GM12878 (cell line): Measurements from ENCODE around the gene DNAJC5.
A peak's percentile ranks its signal among the peaks of the same experiment; 100 is the strongest.

ENCODE experiments used
- BHLHE40 ChIP-seq, 2 experiments: fragments of 450-650 bp in 1 of 2; IDR thresholded peaks; 2 replicates each; pipeline ENCODE4 v1.6.1; 2011 to 2017; ENCODE audit warnings: low read depth in 2 of 2, borderline replicate concordance in 1 of 2, improper control_type of control experiment in 1 of 2, low read length in 1 of 2, mild to moderate bottlenecking in 1 of 2
- CEBPB ChIP-seq, 2 experiments: fragments of 150-350 bp in 1 of 2; IDR thresholded peaks; 2 replicates each; pipeline ENCODE4 v1.6.1; 2012 to 2014; ENCODE audit warnings: low read depth in 2 of 2, low read length in 2 of 2, borderline replicate concordance in 1 of 2, inconsistent platforms in 1 of 2
- CTCF ChIP-seq, 3 experiments: IDR thresholded peaks in 2 of 3; conservative IDR thresholded peaks in 1 of 3; 2 replicates each; pipeline ENCODE4 v1.5.1; 2011; ENCODE audit warnings: low read depth in 3 of 3, low read length in 3 of 3, mild to moderate bottlenecking in 3 of 3, control low read depth in 2 of 3, moderate library complexity in 2 of 3, inconsistent platforms in 1 of 3, mixed read lengths in 1 of 3; ENCODE audit not compliant: control insufficient read depth in 2 of 3, insufficient read depth in 1 of 3; ENCODE audit errors: extremely low read depth in 1 of 3
- EP300 ChIP-seq, 2 experiments: fragments of 150-350 bp in 1 of 2; IDR thresholded peaks; 2 replicates each; pipeline ENCODE4 v1.6.1; 2011 to 2012; ENCODE audit warnings: low read depth in 2 of 2, low read length in 2 of 2, borderline replicate concordance in 1 of 2, improper control_type of control experiment in 1 of 2, inconsistent platforms in 1 of 2; ENCODE audit not compliant: control insufficient read depth in 1 of 2
- ETV6 ChIP-seq, 2 experiments: fragments of 450-650 bp in 1 of 2; IDR thresholded peaks in 1 of 2; conservative IDR thresholded peaks in 1 of 2; 2 replicates each; pipeline ENCODE4 v1.6.1; 2014; ENCODE audit warnings: antibody characterized with exemption in 1 of 2, borderline replicate concordance in 1 of 2, low read depth in 1 of 2, mild to moderate bottlenecking in 1 of 2, moderate library complexity in 1 of 2
- EZH2 ChIP-seq: IDR thresholded peaks from 2 replicates; pipeline ENCODE4 v1.6.1; 2012; ENCODE audit warnings: low read depth, mild to moderate bottlenecking, control low read depth, inconsistent platforms, low read length, borderline replicate concordance; ENCODE audit not compliant: control insufficient read depth
- JUNB ChIP-seq: IDR thresholded peaks from 2 replicates; pipeline ENCODE4 v1.6.1; 2016; ENCODE audit warnings: antibody characterized with exemption, mild to moderate bottlenecking
- POLR2AphosphoS5 ChIP-seq: IDR thresholded peaks from 2 replicates; pipeline ENCODE4 v1.6.1; 2011; ENCODE audit warnings: mild to moderate bottlenecking, low read length, inconsistent platforms
- TF ChIP-seq, protein P1 (sequence below): IDR thresholded peaks from 2 replicates; pipeline ENCODE4 v1.6.1; 2012; ENCODE audit warnings: mild to moderate bottlenecking, low read depth, low read length

DNA sequence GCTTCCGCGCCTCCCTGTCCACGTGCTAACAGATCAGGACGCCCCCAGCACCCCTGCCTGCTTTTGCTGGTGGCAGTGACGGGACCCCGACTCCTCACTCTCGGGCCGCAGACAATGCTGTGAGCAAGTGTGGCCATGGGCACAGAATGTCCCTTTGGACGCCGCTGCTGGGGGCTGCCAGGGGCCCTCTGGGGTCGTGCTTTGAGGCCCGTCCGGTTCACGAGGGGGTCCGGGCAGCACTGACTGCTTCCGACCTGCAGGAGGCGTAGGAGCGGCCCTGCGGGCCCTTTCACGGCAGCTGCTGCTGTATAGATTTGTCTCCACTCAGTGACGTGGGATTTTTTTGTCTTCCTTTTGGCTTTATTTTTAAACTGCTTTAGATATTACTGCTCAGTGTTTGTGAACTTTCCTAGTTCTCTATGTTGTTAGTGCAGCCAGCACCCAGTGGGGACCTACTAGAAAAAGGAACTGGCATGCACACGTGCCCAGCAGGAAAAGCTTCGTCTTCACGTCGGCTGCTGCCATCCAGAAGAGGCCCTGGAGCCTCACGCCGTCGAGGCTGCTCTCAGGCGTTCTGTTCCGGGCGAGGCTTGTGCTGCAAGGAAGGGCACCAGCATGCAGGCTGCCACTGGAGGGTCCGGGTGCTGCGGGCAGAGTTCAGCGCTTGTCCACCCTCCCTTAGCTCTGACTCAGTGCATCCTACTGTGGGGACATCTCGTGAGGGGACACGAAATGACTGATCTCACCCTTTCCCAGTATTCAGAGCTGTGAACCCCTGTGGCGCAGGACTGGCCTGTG is 39.5 kb downstream of the DNAJC5 start:
- no peak for TF ChIP-seq CEBPB (IDR thresholded peaks at IDR 0.05; ENCODE audit: borderline replicate concordance in 1 of 2, low read depth in 2 of 2, low read length in 2 of 2)
- TF ChIP-seq, protein P1, sequence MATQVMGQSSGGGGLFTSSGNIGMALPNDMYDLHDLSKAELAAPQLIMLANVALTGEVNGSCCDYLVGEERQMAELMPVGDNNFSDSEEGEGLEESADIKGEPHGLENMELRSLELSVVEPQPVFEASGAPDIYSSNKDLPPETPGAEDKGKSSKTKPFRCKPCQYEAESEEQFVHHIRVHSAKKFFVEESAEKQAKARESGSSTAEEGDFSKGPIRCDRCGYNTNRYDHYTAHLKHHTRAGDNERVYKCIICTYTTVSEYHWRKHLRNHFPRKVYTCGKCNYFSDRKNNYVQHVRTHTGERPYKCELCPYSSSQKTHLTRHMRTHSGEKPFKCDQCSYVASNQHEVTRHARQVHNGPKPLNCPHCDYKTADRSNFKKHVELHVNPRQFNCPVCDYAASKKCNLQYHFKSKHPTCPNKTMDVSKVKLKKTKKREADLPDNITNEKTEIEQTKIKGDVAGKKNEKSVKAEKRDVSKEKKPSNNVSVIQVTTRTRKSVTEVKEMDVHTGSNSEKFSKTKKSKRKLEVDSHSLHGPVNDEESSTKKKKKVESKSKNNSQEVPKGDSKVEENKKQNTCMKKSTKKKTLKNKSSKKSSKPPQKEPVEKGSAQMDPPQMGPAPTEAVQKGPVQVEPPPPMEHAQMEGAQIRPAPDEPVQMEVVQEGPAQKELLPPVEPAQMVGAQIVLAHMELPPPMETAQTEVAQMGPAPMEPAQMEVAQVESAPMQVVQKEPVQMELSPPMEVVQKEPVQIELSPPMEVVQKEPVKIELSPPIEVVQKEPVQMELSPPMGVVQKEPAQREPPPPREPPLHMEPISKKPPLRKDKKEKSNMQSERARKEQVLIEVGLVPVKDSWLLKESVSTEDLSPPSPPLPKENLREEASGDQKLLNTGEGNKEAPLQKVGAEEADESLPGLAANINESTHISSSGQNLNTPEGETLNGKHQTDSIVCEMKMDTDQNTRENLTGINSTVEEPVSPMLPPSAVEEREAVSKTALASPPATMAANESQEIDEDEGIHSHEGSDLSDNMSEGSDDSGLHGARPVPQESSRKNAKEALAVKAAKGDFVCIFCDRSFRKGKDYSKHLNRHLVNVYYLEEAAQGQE, result no peak
- 0 out of 6 replicates have a peak, but pooled peaks of 1 of the 3 experiments have one; percentile 18 for TF ChIP-seq CTCF (IDR thresholded peaks at IDR 0.05 in 2 of 3, conservative IDR thresholded peaks at IDR 0.05 in 1 of 3; ENCODE audit: control insufficient read depth in 2 of 3, extremely low read depth in 1 of 3, insufficient read depth in 1 of 3, low read depth in 3 of 3, low read length in 3 of 3)
- no peak for TF ChIP-seq JUNB
- TF ChIP-seq POLR2AphosphoS5, result no peak
- TF ChIP-seq ETV6 (conservative IDR thresholded peaks at IDR 0.05 in 1 of 2, IDR thresholded peaks at IDR 0.05 in 1 of 2; ENCODE audit: borderline replicate concordance in 1 of 2, low read depth in 1 of 2), result no peak
- no peak for TF ChIP-seq EP300 (IDR thresholded peaks at IDR 0.05; ENCODE audit: borderline replicate concordance in 1 of 2, control insufficient read depth in 1 of 2, low read depth in 2 of 2, low read length in 2 of 2)
- TF ChIP-seq BHLHE40 (IDR thresholded peaks at IDR 0.05; ENCODE audit: borderline replicate concordance in 1 of 2, low read depth in 2 of 2, low read length in 1 of 2), result no peak
- no peak for TF ChIP-seq EZH2
